Kidney epithelial cell (primary cell): ENCODE data around the gene HIRIP3. TPM values are rescaled to one million over a fixed set of nuclear protein-coding genes. Genes with fewer than 3 reads are reported as not detected.

Experiments used
- DNase-seq: peaks from one replicate; pipeline ENCODE4 v3.0.0-alpha.2; 2010; ENCODE audit warnings: low read depth
- H3K27me3 ChIP-seq: 2 replicates; pipeline ENCODE4 v1.6.0; 2011; ENCODE audit warnings: low read length; ENCODE audit not compliant: control insufficient read depth, insufficient read depth
- H3K36me3 ChIP-seq: 2 replicates; pipeline ENCODE4 v1.5.1; 2011; ENCODE audit warnings: low read length; ENCODE audit not compliant: control insufficient read depth, insufficient read depth
- H3K4me3 ChIP-seq: 2 replicates; pipeline ENCODE4 v1.5.1; 2011; ENCODE audit warnings: low read depth, mild to moderate bottlenecking, control low read depth, low read length
- CTCF ChIP-seq: IDR thresholded peaks from 2 replicates; pipeline ENCODE4 v1.5.1; 2011; ENCODE audit warnings: mild to moderate bottlenecking, moderate library complexity, low read length, control low read depth, inconsistent platforms; ENCODE audit not compliant: insufficient read depth, poor library complexity, severe bottlenecking
- total RNA-seq: library from RNA; depleted of rRNA; stranded (reverse); fragments of >200 nt; gene quantifications from 2 replicates; pipeline ENCODE4 v1.2.3, GENCODE V29; 2015

Gene HIRIP3
- total RNA-seq, 1 donor from 2014 or later = 20.3 TPM

GRCh38 chr16:29994600-29995323 lies 655 bp downstream of the HIRIP3 start:
- H3K27me3 ChIP-seq = no peaks in the 10 kb centered on the region
- TF ChIP-seq CTCF = no peak
- H3K36me3 ChIP-seq = peaks cover 2% of the 10 kb centered on the region
- no peak for DNase-seq
- H3K4me3 ChIP-seq = peak overlapping the region; percentile 96

- no peak for DNase-seq
- H3K4me3 ChIP-seq = no peak overlapping the region
- H3K27me3 ChIP-seq = no peaks in the 10 kb centered on the region
- H3K36me3 ChIP-seq = peaks cover 2% of the 10 kb centered on the region
- no peak for TF ChIP-seq CTCF
Observed at GRCh38 chr16:29993903-29994599, 1.4 kb downstream of the HIRIP3 start.

- DNase-seq = no peak
- no peak overlapping the region for H3K4me3 ChIP-seq
- TF ChIP-seq CTCF = no peak
- H3K27me3 ChIP-seq = no peaks in the 10 kb centered on the region
- peaks cover 2% of the 10 kb centered on the region for H3K36me3 ChIP-seq
Observed at GRCh38 chr16:29993191-29993902, 2.1 kb downstream of the HIRIP3 start.

- Histone ChIP-seq H3K36me3 (peaks cover 2% of the 10 kb centered on the region), H3K27me3 (no peaks in the 10 kb centered on the region), H3K4me3 (no peak overlapping the region)
- no peak for TF ChIP-seq CTCF
- DNase-seq = no peak
Observed at GRCh38 chr16:29992344-29992967, 3.0 kb downstream of the HIRIP3 start.

GRCh38 chr16:29991571-29991904 lies 3.9 kb downstream of the HIRIP3 start:
- Histone ChIP-seq H3K36me3 (peaks cover 3% of the 10 kb centered on the region), H3K27me3 (no peaks in the 10 kb centered on the region), H3K4me3 (no peak overlapping the region)
- no peak for DNase-seq
- no peak for TF ChIP-seq CTCF
